ENCODE measurements around the gene CHST10.
"Not testable (repeated sequence)": the region's sequence is repeated elsewhere in the genome, so short reads cannot be mapped to it uniquely, and the experiment has no call there.

Gene CHST10

GRCh38 chr2:100392715-100393114 lies 24.8 kb downstream of the CHST10 start:
- no peak for DNase-seq (ENCODE audit: low spot score)

- peak; percentile 65 for DNase-seq (ENCODE audit: low spot score)
These were observed 25.5 kb downstream of the CHST10 start for GRCh38 chr2:100391735-100392515.

- no peak for DNase-seq (ENCODE audit: low spot score)
These were observed 27.2 kb downstream of the CHST10 start for GRCh38 chr2:100390001-100390940.

GRCh38 chr2:100388703-100389102 lies 28.8 kb downstream of the CHST10 start:
- no peak for DNase-seq (ENCODE audit: low spot score)

GRCh38 chr2:100383954-100384353 lies 33.5 kb downstream of the CHST10 start:
- DNase-seq (ENCODE audit: low spot score) = no peak

- DNase-seq (ENCODE audit: low spot score) = no peak
These were observed 34.2 kb downstream of the CHST10 start for GRCh38 chr2:100383306-100383705.

- peak; percentile 83 for DNase-seq (ENCODE audit: low spot score)
These were observed 36.2 kb downstream of the CHST10 start for GRCh38 chr2:100381240-100381639.

GRCh38 chr2:100380681-100381080 lies 36.8 kb downstream of the CHST10 start:
- no peak for DNase-seq (ENCODE audit: low spot score)

- DNase-seq (ENCODE audit: low spot score) = no peak
These were observed 40.6 kb downstream of the CHST10 start for GRCh38 chr2:100376836-100377235.

GRCh38 chr2:100367163-100367562 lies 50.3 kb downstream of the CHST10 start:
- no peak for DNase-seq (ENCODE audit: low spot score)

GRCh38 chr2:100365434-100365833 lies 52.0 kb downstream of the CHST10 start:
- DNase-seq (ENCODE audit: low spot score) = no peak

GRCh38 chr2:100362269-100362668 lies 55.2 kb downstream of the CHST10 start:
- not testable (repeated sequence) for DNase-seq (ENCODE audit: low spot score)

GRCh38 chr2:100359576-100359975 lies 57.9 kb downstream of the CHST10 start:
- DNase-seq (ENCODE audit: low spot score) = no peak

GRCh38 chr2:100358554-100358953 lies 58.9 kb downstream of the CHST10 start:
- no peak for DNase-seq (ENCODE audit: low spot score)

- DNase-seq (ENCODE audit: low spot score) = no peak
These were observed 64.9 kb downstream of the CHST10 start for GRCh38 chr2:100352521-100352920.

GRCh38 chr2:100350661-100351185 lies 66.7 kb downstream of the CHST10 start:
- DNase-seq (ENCODE audit: low spot score) = no peak

GRCh38 chr2:100345144-100345543 lies 72.3 kb downstream of the CHST10 start:
- not testable (repeated sequence) for DNase-seq (ENCODE audit: low spot score)

- no peak for DNase-seq (ENCODE audit: low spot score)
These were observed 73.0 kb downstream of the CHST10 start for GRCh38 chr2:100344433-100344832.

GRCh38 chr2:100342466-100342865 lies 75.0 kb downstream of the CHST10 start:
- DNase-seq (ENCODE audit: low spot score) = not testable (repeated sequence)
